HCT116 (cell line): ENCODE measurements around the gene KANSL1. TPM values are rescaled to one million over a fixed set of nuclear protein-coding genes. Genes with fewer than 3 reads are reported as not detected.
"Not testable (repeated sequence)": the region's sequence is repeated elsewhere in the genome, so short reads cannot be mapped to it uniquely, and the experiment has no call there.

Source experiments
- ATAC-seq: fragments of 200-7000 bp; cut with Tn5 transposase; 2 replicates; pipeline ENCODE4 v1.9.1; 2020; ENCODE audit warnings: mild to moderate bottlenecking, moderate library complexity
- BruUV-seq: library from RNA; stranded (reverse); fragments of 400-500 nt; replicated peaks from 2 replicates; lab custom pipeline; 2021; lab: Mats Ljungman, UMichigan
- CTCF ChIA-PET: fragments of 300-600 bp; sonication (Branson Sonifier 250); formaldehyde crosslinking; loops from one replicate; lab custom pipeline; 2021; ENCODE audit warnings: antibody characterized with exemption; lab: Charles Lee
- POLR2A ChIA-PET: fragments of 300-600, 350-600 bp; sonication (Branson Sonifier 250); formaldehyde crosslinking; loops from one replicate; lab custom pipeline; 2021; ENCODE audit warnings: antibody characterized with exemption; lab: Charles Lee
- RAD21 ChIA-PET, 2 experiments: fragments of 300-600 bp; sonication (Branson Sonifier 250); formaldehyde crosslinking; loops; one replicate each; lab custom pipeline; 2023; ENCODE audit warnings: low total read pairs in 2 of 2; ENCODE audit not compliant: uncharacterized antibody in 2 of 2, unreplicated experiment in 2 of 2, low non-redundant PET in 1 of 2; lab: Charles Lee
- DNase-seq: peaks from one replicate; pipeline ENCODE4 v3.0.0-alpha.2; 2010; ENCODE audit warnings: low read depth, low spot score
- H2AFZ ChIP-seq: fragments of 200-600 bp; shearing (Covaris generic), sonication (generic); 2 replicates; pipeline ENCODE4 v1.6.1; 2017; ENCODE audit warnings: low read depth, mixed run types, mixed read lengths, antibody characterized with exemption, low read length; ENCODE audit not compliant: poor library complexity, severe bottlenecking
- H3K27ac ChIP-seq: 2 replicates; pipeline ENCODE4 v1.5.1; 2012; ENCODE audit warnings: low read depth, low read length
- H3K27me3 ChIP-seq: fragments of 200-600 bp; sonication (generic); 2 replicates; pipeline ENCODE4 v1.6.1; 2016; ENCODE audit warnings: mixed run types, low read length, mixed read lengths; ENCODE audit not compliant: insufficient read depth
- H3K36me3 ChIP-seq, 2 experiments: fragments of 200-500 bp in 1 of 2; fragments of 200-600 bp in 1 of 2; sonication (Bioruptor generic) in 1 of 2; sonication (generic) in 1 of 2; 2 replicates each; pipeline versions ENCODE4 v1.5.1 to v1.6.1; 2014 to 2016; ENCODE audit warnings: low read length in 2 of 2, inconsistent platforms in 1 of 2, mixed read lengths in 1 of 2, mixed run types in 1 of 2; ENCODE audit not compliant: insufficient read depth in 2 of 2, control insufficient read depth in 1 of 2
- H3K4me1 ChIP-seq, 2 experiments: fragments of 200-600 bp in 1 of 2; sonication (generic) in 1 of 2; 2 replicates each; pipeline versions ENCODE4 v1.5.1 to v1.6.1; 2012 to 2017; ENCODE audit warnings: low read length in 2 of 2, inconsistent platforms in 1 of 2, mild to moderate bottlenecking in 1 of 2, mixed read lengths in 1 of 2, mixed run types in 1 of 2, moderate library complexity in 1 of 2; ENCODE audit not compliant: insufficient read depth in 2 of 2, control insufficient read depth in 1 of 2
- H3K4me2 ChIP-seq: fragments of 200-600 bp; sonication (generic); 2 replicates; pipeline ENCODE4 v1.6.1; 2017; ENCODE audit warnings: mixed run types, low read length, mixed read lengths
- H3K4me3 ChIP-seq, 2 experiments: fragments of 200-600 bp in 1 of 2; sonication (generic) in 1 of 2; replicated peaks in 1 of 2; 2 replicates each; pipeline ENCODE4 v1.5.1; 2011 to 2016; ENCODE audit warnings: low read length in 2 of 2, control low read depth in 1 of 2, low read depth in 1 of 2, mild to moderate bottlenecking in 1 of 2, mixed read lengths in 1 of 2, mixed run types in 1 of 2
- H3K79me2 ChIP-seq: fragments of 200-600 bp; sonication (generic); 2 replicates; pipeline ENCODE4 v1.6.1; 2017; ENCODE audit warnings: mild to moderate bottlenecking, mixed run types, low read length, moderate library complexity, mixed read lengths; ENCODE audit not compliant: insufficient read depth
- H3K9ac ChIP-seq: fragments of 200-600 bp; sonication (generic); 2 replicates; pipeline ENCODE4 v1.6.1; 2016; ENCODE audit warnings: low read length, mixed read lengths
- H3K9me2 ChIP-seq: fragments of 200-600 bp; sonication (generic), shearing (Covaris generic); 2 replicates; pipeline ENCODE4 v1.6.1; 2017; ENCODE audit warnings: mixed run types, mild to moderate bottlenecking, moderate library complexity; ENCODE audit not compliant: insufficient read depth
- H3K9me3 ChIP-seq, 2 experiments: fragments of 200-500 bp in 1 of 2; fragments of 200-600 bp in 1 of 2; sonication (Bioruptor generic) in 1 of 2; sonication (generic) in 1 of 2; 2 replicates each; pipeline ENCODE4 v1.6.1; 2014 to 2017; ENCODE audit warnings: low read length in 2 of 2, mixed read lengths in 2 of 2, inconsistent platforms in 1 of 2, low read depth in 1 of 2, mild to moderate bottlenecking in 1 of 2, mixed run types in 1 of 2, moderate library complexity in 1 of 2; ENCODE audit not compliant: control insufficient read depth in 1 of 2, insufficient read depth in 1 of 2
- H4K20me1 ChIP-seq: fragments of 200-600 bp; sonication (generic), shearing (Covaris generic); 2 replicates; pipeline ENCODE4 v1.6.1; 2017; ENCODE audit warnings: mixed run types, mild to moderate bottlenecking, moderate library complexity; ENCODE audit not compliant: insufficient read depth
- CBX3 ChIP-seq: IDR thresholded peaks from 2 replicates; pipeline ENCODE4 v1.6.1; 2012; ENCODE audit warnings: low read depth
- CEBPB ChIP-seq: IDR thresholded peaks from 2 replicates; pipeline ENCODE4 v1.6.1; 2012; ENCODE audit warnings: low read depth
- EGR1 ChIP-seq: IDR thresholded peaks from 2 replicates; pipeline ENCODE4 v1.6.1; 2012; ENCODE audit warnings: low read depth
- EZH2 ChIP-seq: fragments of 200-600 bp; sonication (generic); IDR thresholded peaks from 2 replicates; pipeline ENCODE4 v1.6.1; 2017; ENCODE audit warnings: antibody characterized with exemption, mixed run types
- EZH2phosphoT487 ChIP-seq: fragments of 200-600 bp; IDR thresholded peaks from 2 replicates; pipeline ENCODE4 v1.6.1; 2018; ENCODE audit warnings: antibody characterized with exemption, borderline replicate concordance
- POLR2A ChIP-seq: IDR thresholded peaks from 2 replicates; pipeline ENCODE4 v1.7.0; 2011; ENCODE audit warnings: borderline replicate concordance; ENCODE audit not compliant: insufficient read depth, insufficient read length; ENCODE audit errors: extremely low read depth
- RAD21 ChIP-seq: IDR thresholded peaks from 2 replicates; pipeline ENCODE4 v1.6.1; 2012; ENCODE audit warnings: low read depth, mild to moderate bottlenecking
- SP1 ChIP-seq: IDR thresholded peaks from 2 replicates; pipeline ENCODE4 v1.6.1; 2012; ENCODE audit warnings: low read depth
- TCF7L2 ChIP-seq: IDR thresholded peaks from 2 replicates; pipeline ENCODE4 v1.7.0; 2011; ENCODE audit warnings: borderline replicate concordance, inconsistent platforms; ENCODE audit not compliant: insufficient read depth, insufficient read length; ENCODE audit errors: extremely low read depth
- YY1 ChIP-seq: IDR thresholded peaks from 2 replicates; pipeline ENCODE4 v1.6.1; 2011; ENCODE audit warnings: low read length, low read depth, moderate library complexity, mild to moderate bottlenecking; ENCODE audit not compliant: insufficient replicate concordance; ENCODE audit errors: extremely low read depth
- ZFX ChIP-seq: fragments of 450-650 bp; IDR thresholded peaks from 2 replicates; pipeline ENCODE4 v1.6.1; 2017
- ZNF274 ChIP-seq: fragments of 200-500 bp; sonication (Bioruptor generic); IDR thresholded peaks from 2 replicates; pipeline ENCODE4 v1.6.1; 2014; ENCODE audit warnings: mild to moderate bottlenecking, low read depth, low read length, inconsistent platforms
- intact Hi-C: fragments of 100-400 bp; cut with micrococcal nuclease; formaldehyde crosslinking; loops from 2 replicates; pipeline ENCODE4 v1.10.0; 2022
- total RNA-seq: library from RNA; stranded (reverse); gene quantifications from one replicate; pipeline ENCODE4 v1.2.1, GENCODE V29; 2021; ENCODE audit not compliant: unreplicated experiment
- TF ChIP-seq, protein P1 (sequence below): IDR thresholded peaks from 2 replicates; pipeline ENCODE4 v1.6.1; 2011; ENCODE audit warnings: mild to moderate bottlenecking, low read length, moderate library complexity; ENCODE audit not compliant: insufficient replicate concordance; ENCODE audit errors: extremely low read depth
- TF ChIP-seq, protein P2 (sequence below): IDR thresholded peaks from 2 replicates; pipeline ENCODE4 v1.6.1; 2012; ENCODE audit warnings: low read depth

Gene KANSL1
- total RNA-seq, 1 experiment from 2014 or later = 77.5 TPM

GRCh38 chr17:46115699-46116098 lies 77.5 kb downstream of the KANSL1 start (continued):
- TF ChIP-seq TCF7L2 (no peak), CEBPB (no peak), SP1 (no peak)

GRCh38 chr17:46111236-46111635 lies 82.0 kb downstream of the KANSL1 start:
- BruUV-seq, DNase-seq, H2AFZ ChIP-seq, H3K4me3 ChIP-seq, H3K36me3 ChIP-seq, H3K9me3 ChIP-seq, H3K27ac ChIP-seq, intact Hi-C loops, POLR2A ChIA-PET, CTCF ChIA-PET, H3K9ac ChIP-seq, ATAC-seq, H3K27me3 ChIP-seq, RAD21 ChIA-PET, H3K4me1 ChIP-seq, H3K4me2 ChIP-seq, H3K9me2 ChIP-seq: not testable (repeated sequence)
- H4K20me1 ChIP-seq = peaks cover 45% of the 10 kb centered on the region; the same call in 1 of the 2 replicates
- H3K79me2 ChIP-seq = peaks cover 100% of the 10 kb centered on the region

DNA sequence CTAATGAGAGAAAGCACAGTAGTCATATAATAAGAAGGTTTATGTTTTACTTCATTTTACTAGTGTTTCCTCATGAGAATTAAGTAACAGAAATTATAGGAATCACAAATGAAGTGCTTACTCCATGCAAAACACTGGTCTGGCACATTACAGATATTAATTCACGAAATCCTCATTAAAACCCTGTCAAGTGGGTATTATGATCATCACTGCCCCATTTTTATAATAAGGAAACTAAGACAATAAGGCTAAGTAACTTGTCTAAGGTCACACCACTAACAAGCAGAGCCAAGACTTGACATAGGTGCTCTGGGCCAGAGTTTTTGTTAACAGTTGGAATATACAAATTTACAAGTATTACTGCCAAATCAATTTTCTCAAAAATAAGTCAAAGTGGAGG lies 83.0 kb downstream of the KANSL1 start:
- DNase-seq = no peak
- H2AFZ ChIP-seq = no peak overlapping the region
- ATAC-seq = no peak
- no peak overlapping the region for H3K4me2 ChIP-seq
- peaks cover 100% of the 10 kb centered on the region for H3K79me2 ChIP-seq
- H3K4me1 ChIP-seq = no peaks in the 10 kb centered on the region
- no peaks in the 10 kb centered on the region for H3K36me3 ChIP-seq
- H3K9me2 ChIP-seq = no peaks in the 10 kb centered on the region
- H3K27me3 ChIP-seq = no peaks in the 10 kb centered on the region
- no TSS peak for BruUV-seq
- POLR2A ChIA-PET = no interaction called here
- H3K4me3 ChIP-seq = no peak overlapping the region
- peaks cover 41% of the 10 kb centered on the region; the same call in 1 of the 2 replicates for H4K20me1 ChIP-seq
- no peak overlapping the region for H3K27ac ChIP-seq
- CTCF ChIA-PET = no interaction called here
- H3K9me3 ChIP-seq = no peaks in the 10 kb centered on the region
- RAD21 ChIA-PET = no interaction called here
- no peak overlapping the region for H3K9ac ChIP-seq
- intact Hi-C loops = no loop called here
- no peak for TF ChIP-seq SP1
- no peak for TF ChIP-seq EZH2
- no peak for TF ChIP-seq TCF7L2
- TF ChIP-seq CEBPB = no peak
- no peak for TF ChIP-seq EGR1
- no peak for TF ChIP-seq POLR2A
- TF ChIP-seq YY1 = no peak
- TF ChIP-seq, protein P1, sequence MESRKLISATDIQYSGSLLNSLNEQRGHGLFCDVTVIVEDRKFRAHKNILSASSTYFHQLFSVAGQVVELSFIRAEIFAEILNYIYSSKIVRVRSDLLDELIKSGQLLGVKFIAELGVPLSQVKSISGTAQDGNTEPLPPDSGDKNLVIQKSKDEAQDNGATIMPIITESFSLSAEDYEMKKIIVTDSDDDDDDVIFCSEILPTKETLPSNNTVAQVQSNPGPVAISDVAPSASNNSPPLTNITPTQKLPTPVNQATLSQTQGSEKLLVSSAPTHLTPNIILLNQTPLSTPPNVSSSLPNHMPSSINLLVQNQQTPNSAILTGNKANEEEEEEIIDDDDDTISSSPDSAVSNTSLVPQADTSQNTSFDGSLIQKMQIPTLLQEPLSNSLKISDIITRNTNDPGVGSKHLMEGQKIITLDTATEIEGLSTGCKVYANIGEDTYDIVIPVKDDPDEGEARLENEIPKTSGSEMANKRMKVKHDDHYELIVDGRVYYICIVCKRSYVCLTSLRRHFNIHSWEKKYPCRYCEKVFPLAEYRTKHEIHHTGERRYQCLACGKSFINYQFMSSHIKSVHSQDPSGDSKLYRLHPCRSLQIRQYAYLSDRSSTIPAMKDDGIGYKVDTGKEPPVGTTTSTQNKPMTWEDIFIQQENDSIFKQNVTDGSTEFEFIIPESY = no peak
- TF ChIP-seq RAD21 = no peak
- no peak for TF ChIP-seq EZH2phosphoT487
- TF ChIP-seq, protein P2, sequence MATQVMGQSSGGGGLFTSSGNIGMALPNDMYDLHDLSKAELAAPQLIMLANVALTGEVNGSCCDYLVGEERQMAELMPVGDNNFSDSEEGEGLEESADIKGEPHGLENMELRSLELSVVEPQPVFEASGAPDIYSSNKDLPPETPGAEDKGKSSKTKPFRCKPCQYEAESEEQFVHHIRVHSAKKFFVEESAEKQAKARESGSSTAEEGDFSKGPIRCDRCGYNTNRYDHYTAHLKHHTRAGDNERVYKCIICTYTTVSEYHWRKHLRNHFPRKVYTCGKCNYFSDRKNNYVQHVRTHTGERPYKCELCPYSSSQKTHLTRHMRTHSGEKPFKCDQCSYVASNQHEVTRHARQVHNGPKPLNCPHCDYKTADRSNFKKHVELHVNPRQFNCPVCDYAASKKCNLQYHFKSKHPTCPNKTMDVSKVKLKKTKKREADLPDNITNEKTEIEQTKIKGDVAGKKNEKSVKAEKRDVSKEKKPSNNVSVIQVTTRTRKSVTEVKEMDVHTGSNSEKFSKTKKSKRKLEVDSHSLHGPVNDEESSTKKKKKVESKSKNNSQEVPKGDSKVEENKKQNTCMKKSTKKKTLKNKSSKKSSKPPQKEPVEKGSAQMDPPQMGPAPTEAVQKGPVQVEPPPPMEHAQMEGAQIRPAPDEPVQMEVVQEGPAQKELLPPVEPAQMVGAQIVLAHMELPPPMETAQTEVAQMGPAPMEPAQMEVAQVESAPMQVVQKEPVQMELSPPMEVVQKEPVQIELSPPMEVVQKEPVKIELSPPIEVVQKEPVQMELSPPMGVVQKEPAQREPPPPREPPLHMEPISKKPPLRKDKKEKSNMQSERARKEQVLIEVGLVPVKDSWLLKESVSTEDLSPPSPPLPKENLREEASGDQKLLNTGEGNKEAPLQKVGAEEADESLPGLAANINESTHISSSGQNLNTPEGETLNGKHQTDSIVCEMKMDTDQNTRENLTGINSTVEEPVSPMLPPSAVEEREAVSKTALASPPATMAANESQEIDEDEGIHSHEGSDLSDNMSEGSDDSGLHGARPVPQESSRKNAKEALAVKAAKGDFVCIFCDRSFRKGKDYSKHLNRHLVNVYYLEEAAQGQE = no peak
- no peak for TF ChIP-seq ZFX
- TF ChIP-seq CBX3 = no peak
- TF ChIP-seq ZNF274 = no peak
